ENCODE measurements around the gene PTTG1IP.

DNA sequence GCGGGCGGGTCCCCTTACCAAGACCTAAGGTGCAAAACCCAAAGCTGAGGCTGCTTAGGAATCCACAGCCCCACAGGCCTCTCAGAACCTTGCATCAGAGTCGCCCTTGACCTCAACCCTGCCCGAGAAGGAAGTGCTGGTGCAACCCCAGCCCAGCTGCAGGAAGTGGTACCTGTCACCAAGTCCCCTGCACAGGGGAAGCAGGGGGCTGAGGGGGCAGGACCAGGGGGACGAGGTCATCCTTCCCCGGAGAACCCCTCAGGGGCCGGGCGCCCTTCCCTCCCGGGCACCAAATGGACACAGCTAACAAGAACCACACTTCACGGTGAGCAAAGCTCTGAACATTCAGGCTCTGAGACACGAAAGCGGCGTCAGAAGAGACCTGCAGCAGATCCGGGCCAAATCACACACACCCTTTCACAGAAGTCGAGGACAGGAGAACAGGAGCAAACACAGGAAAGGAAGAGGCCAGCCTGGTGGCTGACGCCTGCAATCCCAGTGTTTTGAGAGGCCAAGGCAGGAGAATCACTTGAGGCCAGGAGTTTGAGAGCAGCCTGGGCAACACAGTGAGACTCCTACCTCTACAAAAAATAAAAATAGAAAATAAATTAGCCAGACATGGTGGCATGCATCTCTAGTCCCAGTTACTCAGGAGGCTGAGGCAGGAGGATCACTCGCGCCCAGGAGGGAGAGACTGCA is 40.8 kb upstream of the PTTG1IP start:
- TF ChIP-seq, protein P1, sequence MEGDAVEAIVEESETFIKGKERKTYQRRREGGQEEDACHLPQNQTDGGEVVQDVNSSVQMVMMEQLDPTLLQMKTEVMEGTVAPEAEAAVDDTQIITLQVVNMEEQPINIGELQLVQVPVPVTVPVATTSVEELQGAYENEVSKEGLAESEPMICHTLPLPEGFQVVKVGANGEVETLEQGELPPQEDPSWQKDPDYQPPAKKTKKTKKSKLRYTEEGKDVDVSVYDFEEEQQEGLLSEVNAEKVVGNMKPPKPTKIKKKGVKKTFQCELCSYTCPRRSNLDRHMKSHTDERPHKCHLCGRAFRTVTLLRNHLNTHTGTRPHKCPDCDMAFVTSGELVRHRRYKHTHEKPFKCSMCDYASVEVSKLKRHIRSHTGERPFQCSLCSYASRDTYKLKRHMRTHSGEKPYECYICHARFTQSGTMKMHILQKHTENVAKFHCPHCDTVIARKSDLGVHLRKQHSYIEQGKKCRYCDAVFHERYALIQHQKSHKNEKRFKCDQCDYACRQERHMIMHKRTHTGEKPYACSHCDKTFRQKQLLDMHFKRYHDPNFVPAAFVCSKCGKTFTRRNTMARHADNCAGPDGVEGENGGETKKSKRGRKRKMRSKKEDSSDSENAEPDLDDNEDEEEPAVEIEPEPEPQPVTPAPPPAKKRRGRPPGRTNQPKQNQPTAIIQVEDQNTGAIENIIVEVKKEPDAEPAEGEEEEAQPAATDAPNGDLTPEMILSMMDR (IDR thresholded peaks at IDR 0.05), result no peak
- no peak for TF ChIP-seq ZFX (IDR thresholded peaks at IDR 0.05; ENCODE audit: borderline replicate concordance)

All from 22Rv1 (cell line).